KG1 (cell line): Measurements from ENCODE around the gene AJUBA.
"Not testable (repeated sequence)": the region's sequence is repeated elsewhere in the genome, so short reads cannot be mapped to it uniquely, and the experiment has no call there.

ENCODE experiments used
- DNase-seq: peaks from one replicate; lab custom pipeline; 2025; lab: John Stamatoyannopoulos, UW

AJUBA gene

GRCh38 chr14:22982477-22983245, at the start of gene AJUBA:
Gene AJUBA (minus strand): TSS chr14:22982551. CDS start chr14:22982266, 285 bp downstream.
- peak; percentile 79 for DNase-seq

GRCh38 chr14:23030936-23031335, 48.6 kb upstream of the AJUBA start:
- DNase-seq, result no peak

GRCh38 chr14:23028799-23029198, 46.4 kb upstream of the AJUBA start:
- no peak for DNase-seq

GRCh38 chr14:23025151-23025814, 42.9 kb upstream of the AJUBA start:
- DNase-seq, result no peak

GRCh38 chr14:23024612-23025075, 42.3 kb upstream of the AJUBA start:
- no peak for DNase-seq

- no peak for DNase-seq
These were observed 41.4 kb upstream of the AJUBA start for GRCh38 chr14:23023795-23024152.

- DNase-seq, result no peak
These were observed 40.9 kb upstream of the AJUBA start for GRCh38 chr14:23023022-23023794.

GRCh38 chr14:23021889-23022442, 39.6 kb upstream of the AJUBA start:
- no peak for DNase-seq

GRCh38 chr14:23021434-23021833, 39.1 kb upstream of the AJUBA start:
- no peak for DNase-seq

- no peak for DNase-seq
These were observed 38.1 kb upstream of the AJUBA start for GRCh38 chr14:23020143-23021128.

GRCh38 chr14:23018107-23018506, 35.8 kb upstream of the AJUBA start:
- DNase-seq, result no peak

GRCh38 chr14:23017091-23017490, 34.7 kb upstream of the AJUBA start:
- no peak for DNase-seq

GRCh38 chr14:23015618-23016017, 33.3 kb upstream of the AJUBA start:
- no peak for DNase-seq

- not testable (repeated sequence) for DNase-seq
These were observed 31.4 kb upstream of the AJUBA start for GRCh38 chr14:23013749-23014054.

GRCh38 chr14:23013054-23013748, 30.9 kb upstream of the AJUBA start:
- DNase-seq, result no peak

GRCh38 chr14:23009939-23010726, 27.8 kb upstream of the AJUBA start, which contains the start of gene C14orf93:
Gene C14orf93 (minus strand): TSS chr14:23010143. CDS start chr14:22999023, 11,120 bp downstream.
- DNase-seq, result peak; percentile 74

- DNase-seq, result no peak
These were observed 27.2 kb upstream of the AJUBA start for GRCh38 chr14:23009483-23009938.

GRCh38 chr14:23008831-23009230, 26.5 kb upstream of the AJUBA start:
- DNase-seq, result peak; percentile 16

GRCh38 chr14:23006544-23007419, 24.4 kb upstream of the AJUBA start:
- DNase-seq, result peak; percentile 91
